ENCODE results near the gene DNAH9. TPM values are rescaled to one million over a fixed set of nuclear protein-coding genes. Genes with fewer than 3 reads are reported as not detected.

Gene DNAH9
- total RNA-seq, 5 donors from 2014 or later (not counting 1 experiment from before 2014, with no cell fraction given), result not detected

DNA sequence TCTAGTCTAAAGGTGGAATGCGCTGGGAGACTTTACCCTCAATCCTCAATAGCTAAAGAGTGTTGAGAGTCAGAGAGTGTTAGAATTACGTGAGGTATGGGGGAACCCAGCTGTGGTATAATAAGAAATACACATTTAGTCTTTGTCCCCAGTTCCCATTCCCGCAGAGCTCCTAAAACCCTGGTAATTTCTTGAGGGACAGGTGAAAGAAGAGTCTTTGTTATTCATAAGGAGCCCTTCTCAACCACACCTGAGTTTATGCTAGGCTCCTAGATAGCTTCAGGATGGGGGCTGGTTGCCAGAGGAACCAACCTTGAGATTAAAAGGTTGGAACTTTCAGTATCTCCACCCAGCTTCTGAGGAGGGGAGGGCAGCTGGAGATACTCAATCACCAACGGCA, 393.2 kb downstream of the DNAH9 start:
- Histone ChIP-seq H3K4me1 (ENCODE audit: control insufficient read depth in 1 of 2, extremely low read depth in 1 of 2, insufficient read depth in 2 of 2, low read length in 2 of 2) (peaks cover 0 to 1% of the 10 kb centered on the region in 2 experiments), H3K9me3 (no peaks in the 10 kb centered on the region), H3K27ac (ENCODE audit: low read length) (no peak overlapping the region), H3K4me3 (ENCODE audit: control insufficient read depth in 1 of 2, extremely low read depth in 1 of 2, low read length in 1 of 2) (no peak overlapping the region), H3K36me3 (ENCODE audit: control insufficient read depth in 2 of 2, extremely low read depth in 1 of 2, insufficient read depth in 1 of 2, low read length in 1 of 2) (peaks cover 5 to 37% of the 10 kb centered on the region in 2 donors), H3K27me3 (replicated peaks in 1 of 2; ENCODE audit: control insufficient read depth in 2 of 2, extremely low read depth in 1 of 2, insufficient read depth in 2 of 2, low read length in 1 of 2) (no peaks in the 10 kb centered on the region)
- H3K9me3 Mint-ChIP-seq, result no peaks in the 10 kb centered on the region
- no CpG with 5 or more reads among the region's 4 CpGs for WGBS (ENCODE audit: insufficient coverage)
- CTCF ChIA-PET, result no interaction called here
- no peak overlapping the region for H3K4me3 Mint-ChIP-seq
- POLR2A ChIA-PET, result interaction anchor here in 1 of 2 donors (0.8 kb wide), 1 partner anchor 29 kb away, joined by 3 read pairs; no protein-coding TSS in a partner anchor
- DNase-seq, result no peak
- peaks cover 56% of the 10 kb centered on the region for H3K36me3 Mint-ChIP-seq
- H3K27me3 Mint-ChIP-seq, result no peaks in the 10 kb centered on the region
- no peak for ATAC-seq (replicated peaks in 1 of 4)
- H3K27ac Mint-ChIP-seq, result no peak overlapping the region
- peaks cover 42 to 45% (median 43%) of the 10 kb centered on the region in 3 donors for H3K4me1 Mint-ChIP-seq

DNA sequence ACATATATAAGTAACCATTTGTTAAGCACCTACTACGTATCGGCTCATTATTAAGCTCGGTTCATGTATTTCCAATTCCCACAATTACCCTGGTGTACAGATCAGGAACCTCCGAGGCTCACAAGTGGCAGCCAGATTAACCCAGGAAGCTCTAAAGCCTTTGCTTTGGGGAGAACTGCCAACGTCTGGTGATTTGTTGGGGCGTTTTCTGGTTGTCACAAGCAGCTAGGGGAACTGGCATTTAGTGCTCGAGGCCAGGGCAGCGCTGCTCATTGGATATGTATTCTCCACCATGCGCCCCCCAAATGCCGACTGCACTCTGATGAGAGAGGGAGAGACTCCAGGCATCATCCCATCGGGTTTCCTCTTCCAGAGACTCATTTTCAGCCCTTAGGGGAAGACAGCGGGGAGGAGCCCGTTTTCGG, 398.5 kb downstream of the DNAH9 start:
- H3K36me3 ChIP-seq (ENCODE audit: control insufficient read depth in 2 of 2, extremely low read depth in 1 of 2, insufficient read depth in 1 of 2, low read length in 1 of 2), result peaks cover 0 to 7% of the 10 kb centered on the region in 2 donors
- H3K27me3 ChIP-seq (replicated peaks in 1 of 2; ENCODE audit: control insufficient read depth in 2 of 2, extremely low read depth in 1 of 2, insufficient read depth in 2 of 2, low read length in 1 of 2), result no peaks in the 10 kb centered on the region
- ChIA-PET CTCF (interaction anchor here (0.6 to 2.6 kb wide), 8 partner anchors 18 to 59 kb away, joined by 3 to 32 read pairs (median 4); partner anchors contain the start of gene MAP2K4 (in 1 of the 2)), POLR2A (interaction anchor here (0.5 to 3.3 kb wide), 16 partner anchors 9 to 1021 kb away, joined by 3 to 85 read pairs (median 4); partner anchors contain the start of genes MAP2K4 (in 2 of the 2) and ELAC2 (in 1 of the 2))
- ATAC-seq (replicated peaks in 1 of 4) (peak; percentile 18 to 26 (median 22)), DNase-seq (peak in 26 of 35 experiments; percentile 5 to 60 (median 23))
- no peaks in the 10 kb centered on the region for H3K27me3 Mint-ChIP-seq
- H3K4me3 Mint-ChIP-seq, result peak overlapping the region; percentile 89 to 93 (median 90)
- no peaks in the 10 kb centered on the region for H3K9me3 ChIP-seq
- peaks cover 3 to 11% of the 10 kb centered on the region in 2 experiments for H3K4me1 ChIP-seq (ENCODE audit: control insufficient read depth in 1 of 2, extremely low read depth in 1 of 2, insufficient read depth in 2 of 2, low read length in 2 of 2)
- H3K36me3 Mint-ChIP-seq, result peaks cover 14% of the 10 kb centered on the region
- H3K27ac ChIP-seq (ENCODE audit: low read length), result peak overlapping the region; percentile 65
- H3K9me3 Mint-ChIP-seq, result peaks cover 0 to 6% (median 0%) of the 10 kb centered on the region in 3 donors
- H3K27ac Mint-ChIP-seq, result peak overlapping the region; percentile 86 to 93
- WGBS (ENCODE audit: insufficient coverage), result 0% methylated on average over 5 of the region's 14 CpGs
- H3K4me1 Mint-ChIP-seq, result peaks cover 24 to 28% (median 27%) of the 10 kb centered on the region in 3 donors
- peak overlapping the region; percentile 65 to 74 for H3K4me3 ChIP-seq (ENCODE audit: control insufficient read depth in 1 of 2, extremely low read depth in 1 of 2, low read length in 1 of 2)

DNA sequence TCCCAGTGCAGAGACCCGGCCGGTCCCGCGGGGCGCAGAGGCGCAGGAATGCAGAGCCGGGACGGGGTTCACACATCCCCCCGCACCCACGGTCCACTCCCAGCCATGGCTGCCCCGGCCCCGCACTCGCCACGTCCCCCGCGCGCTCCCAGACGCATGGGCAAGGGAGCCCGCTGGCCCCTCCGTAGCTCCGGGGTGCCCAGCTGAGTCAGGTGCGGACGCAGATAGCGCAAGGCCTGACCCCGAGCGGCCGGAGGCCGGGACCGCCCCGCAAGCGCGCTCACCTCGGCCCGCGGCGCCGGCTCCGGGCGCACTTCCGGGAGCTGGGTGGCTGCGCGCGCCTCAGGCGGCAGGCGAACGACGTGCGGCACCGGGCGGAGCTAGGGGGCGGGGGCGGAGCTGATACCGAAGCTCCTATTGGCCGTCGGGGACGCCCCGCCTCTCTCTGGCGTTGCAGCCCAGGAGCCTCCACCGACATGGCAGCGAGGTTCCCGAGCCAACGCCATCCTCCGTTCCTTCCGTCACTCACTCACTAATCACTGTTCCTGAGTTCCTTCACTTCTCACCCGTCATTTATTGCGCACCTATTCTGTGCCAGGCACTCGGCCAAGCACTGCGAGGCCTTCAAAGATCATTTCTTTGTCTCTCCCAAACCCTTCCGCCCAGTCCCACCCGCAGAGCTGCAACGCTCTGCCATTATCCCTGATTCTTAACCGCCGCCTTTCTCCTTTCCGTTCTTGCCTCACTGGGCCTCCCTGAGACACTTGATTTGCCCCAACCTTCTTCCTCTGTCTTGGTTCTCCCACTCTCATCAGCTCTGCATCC, 399.1 kb downstream of the DNAH9 start, which contains the start of gene ZNF18:
Gene ZNF18, minus strand, starts transcription at position 329 of the 825 bp plus-strand sequence. CDS start 4,646 bp downstream, outside the sequence.
- Mint-ChIP-seq H3K4me3 (peak within 1 kb of the TSS; percentile 90 to 96 (median 93)), H3K27ac (peak within 1 kb of the TSS; percentile 93 to 94), H3K27me3 (no peaks in the 10 kb centered on the region), H3K4me1 (peaks cover 22 to 27% (median 26%) of the 10 kb centered on the region in 3 donors), H3K36me3 (peaks cover 10% of the 10 kb centered on the region), H3K9me3 (peaks cover 0 to 6% (median 0%) of the 10 kb centered on the region in 3 donors)
- DNase-seq (peak; percentile 85 to 98 (median 95)), ATAC-seq (replicated peaks in 1 of 4) (peak; percentile 98 to 100 (median 99))
- Histone ChIP-seq H3K27ac (ENCODE audit: low read length) (peak within 1 kb of the TSS; percentile 65), H3K9me3 (no peaks in the 10 kb centered on the region), H3K27me3 (replicated peaks in 1 of 2; ENCODE audit: control insufficient read depth in 2 of 2, extremely low read depth in 1 of 2, insufficient read depth in 2 of 2, low read length in 1 of 2) (no peaks in the 10 kb centered on the region), H3K4me1 (ENCODE audit: control insufficient read depth in 1 of 2, extremely low read depth in 1 of 2, insufficient read depth in 2 of 2, low read length in 2 of 2) (peaks cover 3 to 11% of the 10 kb centered on the region in 2 experiments), H3K4me3 (ENCODE audit: control insufficient read depth in 1 of 2, extremely low read depth in 1 of 2, low read length in 1 of 2) (peak within 1 kb of the TSS; percentile 65 to 74), H3K36me3 (ENCODE audit: control insufficient read depth in 2 of 2, extremely low read depth in 1 of 2, insufficient read depth in 1 of 2, low read length in 1 of 2) (peaks cover 0 to 1% of the 10 kb centered on the region in 2 donors)
- POLR2A ChIA-PET, result interaction anchor here (0.5 to 3.3 kb wide), 18 partner anchors 10 to 1021 kb away, joined by 3 to 85 read pairs (median 4); partner anchors contain the start of genes MAP2K4 (in 2 of the 2) and ELAC2 (in 1 of the 2)
- under 1% methylated on average over 72 of the region's 74 CpGs for WGBS (ENCODE audit: insufficient coverage)
- CTCF ChIA-PET, result interaction anchor here (0.6 to 2.6 kb wide), 8 partner anchors 19 to 1021 kb away, joined by 3 to 32 read pairs (median 4); partner anchors contain the start of genes ELAC2 (in 1 of the 2) and MAP2K4 (in 1 of the 2)

DNA sequence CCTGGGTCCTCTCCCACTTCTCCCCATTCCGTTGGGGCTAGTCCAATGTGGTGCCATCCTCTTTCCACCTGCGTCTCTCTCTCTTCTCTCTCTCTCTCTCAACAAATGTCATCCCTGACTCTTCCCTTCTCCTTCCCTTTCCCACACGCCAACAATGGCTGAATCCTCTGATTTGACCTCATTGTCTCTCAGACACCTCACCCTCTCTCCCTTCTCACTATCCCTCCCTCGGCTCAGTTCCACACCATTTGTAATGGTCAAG, 399.6 kb downstream of the DNAH9 start:
- no peaks in the 10 kb centered on the region for H3K27me3 Mint-ChIP-seq
- peak overlapping the region; percentile 93 to 94 for H3K27ac Mint-ChIP-seq
- peak overlapping the region; percentile 90 to 96 (median 93) for H3K4me3 Mint-ChIP-seq
- Histone ChIP-seq H3K9me3 (no peaks in the 10 kb centered on the region), H3K36me3 (ENCODE audit: control insufficient read depth in 2 of 2, extremely low read depth in 1 of 2, insufficient read depth in 1 of 2, low read length in 1 of 2) (no peaks in the 10 kb centered on the region), H3K4me1 (ENCODE audit: control insufficient read depth in 1 of 2, extremely low read depth in 1 of 2, insufficient read depth in 2 of 2, low read length in 2 of 2) (peaks cover 3 to 11% of the 10 kb centered on the region in 2 experiments), H3K4me3 (ENCODE audit: control insufficient read depth in 1 of 2, extremely low read depth in 1 of 2, low read length in 1 of 2) (peak overlapping the region; percentile 65 to 74), H3K27ac (ENCODE audit: low read length) (peak overlapping the region; percentile 57), H3K27me3 (replicated peaks in 1 of 2; ENCODE audit: control insufficient read depth in 2 of 2, extremely low read depth in 1 of 2, insufficient read depth in 2 of 2, low read length in 1 of 2) (no peaks in the 10 kb centered on the region)
- POLR2A ChIA-PET, result interaction anchor here (0.6 to 3.3 kb wide), 11 partner anchors 10 to 1020 kb away, joined by 3 to 85 read pairs (median 5); partner anchors contain the start of genes MAP2K4 (in 2 of the 2) and ELAC2 (in 1 of the 2)
- H3K4me1 Mint-ChIP-seq, result peaks cover 17 to 26% (median 26%) of the 10 kb centered on the region in 3 donors
- WGBS (ENCODE audit: insufficient coverage), result 73% methylated on average over 3 of the region's 4 CpGs
- DNase-seq (no peak), ATAC-seq (replicated peaks in 1 of 4) (no peak)
- H3K36me3 Mint-ChIP-seq, result peaks cover 4% of the 10 kb centered on the region
- H3K9me3 Mint-ChIP-seq, result peaks cover 0 to 6% (median 0%) of the 10 kb centered on the region in 3 donors
- CTCF ChIA-PET, result interaction anchor here in 1 of 2 donors (1.0 to 2.6 kb wide), 5 partner anchors 22 to 1020 kb away, joined by 3 to 32 read pairs (median 5); partner anchors contain the start of genes ELAC2 and MAP2K4

DNA sequence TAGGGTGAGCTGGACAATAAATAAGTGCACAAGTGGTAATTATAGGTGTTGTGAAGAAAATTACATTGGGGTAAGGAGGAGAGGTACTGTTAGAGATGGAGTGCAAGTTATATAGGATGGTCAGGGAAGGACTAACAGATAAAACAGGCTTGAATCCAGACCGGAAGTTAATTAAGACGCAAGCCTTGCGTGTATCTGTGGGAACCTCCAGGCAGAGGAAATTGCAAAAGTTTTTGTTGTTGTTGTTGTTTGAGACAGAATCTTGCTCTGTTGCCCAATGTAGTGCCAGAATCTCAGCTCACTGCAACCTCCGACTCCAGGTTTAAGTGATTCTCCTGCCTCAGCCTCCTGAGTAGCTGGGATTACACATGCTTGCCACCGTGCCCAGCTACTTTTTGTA, 401.4 kb downstream of the DNAH9 start:
- no peak for ATAC-seq (replicated peaks in 1 of 4)
- Histone ChIP-seq H3K27me3 (replicated peaks in 1 of 2; ENCODE audit: control insufficient read depth in 2 of 2, extremely low read depth in 1 of 2, insufficient read depth in 2 of 2, low read length in 1 of 2) (no peaks in the 10 kb centered on the region), H3K36me3 (ENCODE audit: control insufficient read depth in 2 of 2, extremely low read depth in 1 of 2, insufficient read depth in 1 of 2, low read length in 1 of 2) (no peaks in the 10 kb centered on the region), H3K4me1 (ENCODE audit: control insufficient read depth in 1 of 2, extremely low read depth in 1 of 2, insufficient read depth in 2 of 2, low read length in 2 of 2) (peaks cover 3 to 11% of the 10 kb centered on the region in 2 experiments), H3K9me3 (no peaks in the 10 kb centered on the region), H3K4me3 (ENCODE audit: control insufficient read depth in 1 of 2, extremely low read depth in 1 of 2, low read length in 1 of 2) (no peak overlapping the region), H3K27ac (ENCODE audit: low read length) (no peak overlapping the region)
- no peaks in the 10 kb centered on the region for H3K27me3 Mint-ChIP-seq
- no peak overlapping the region for H3K4me3 Mint-ChIP-seq
- H3K36me3 Mint-ChIP-seq, result no peaks in the 10 kb centered on the region
- H3K9me3 Mint-ChIP-seq, result peaks cover 0 to 6% (median 0%) of the 10 kb centered on the region in 3 donors
- no peak for DNase-seq
- WGBS (ENCODE audit: insufficient coverage), result 100% methylated on average over 4 of the region's 5 CpGs
- peaks cover 15 to 19% (median 16%) of the 10 kb centered on the region in 3 donors for H3K4me1 Mint-ChIP-seq
- no peak overlapping the region for H3K27ac Mint-ChIP-seq
- ChIA-PET CTCF (no interaction called here), POLR2A (interaction anchor here in 1 of 2 donors (0.8 kb wide), 1 partner anchor 49 kb away, joined by 4 read pairs; no protein-coding TSS in a partner anchor)

DNA sequence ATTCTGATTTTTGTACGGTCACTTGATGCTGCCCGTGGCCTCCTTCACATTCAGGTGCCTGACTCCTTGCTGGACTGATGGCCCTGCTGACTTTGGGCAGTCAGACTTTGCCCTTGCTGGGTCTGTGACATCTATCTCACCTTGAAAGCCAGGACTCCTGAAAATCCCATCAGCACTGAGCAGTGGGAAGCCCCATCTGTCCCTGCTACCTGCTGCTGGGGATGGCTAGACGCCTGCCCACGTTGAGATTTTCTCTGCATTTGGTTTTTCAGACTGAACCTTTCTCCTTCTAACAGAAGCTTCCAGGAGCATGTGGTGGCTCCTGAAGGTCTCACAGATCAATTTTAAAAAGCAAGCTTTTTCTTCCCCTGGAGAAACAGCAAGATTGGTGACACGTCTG, 409.2 kb downstream of the DNAH9 start:
- no peaks in the 10 kb centered on the region for H3K27me3 ChIP-seq (replicated peaks in 1 of 2; ENCODE audit: control insufficient read depth in 2 of 2, extremely low read depth in 1 of 2, insufficient read depth in 2 of 2, low read length in 1 of 2)
- no peaks in the 10 kb centered on the region for H3K9me3 ChIP-seq
- H3K4me3 Mint-ChIP-seq, result no peak overlapping the region
- no peak overlapping the region for H3K4me3 ChIP-seq (ENCODE audit: control insufficient read depth in 1 of 2, extremely low read depth in 1 of 2, low read length in 1 of 2)
- H3K27ac ChIP-seq (ENCODE audit: low read length), result no peak overlapping the region
- ChIA-PET CTCF (interaction anchor here in 1 of 2 donors (0.5 kb wide), 1 partner anchor 24 kb away, joined by 4 read pairs; no protein-coding TSS in a partner anchor), POLR2A (interaction anchor here in 1 of 2 donors (0.9 kb wide), 1 partner anchor 10 kb away, joined by 3 read pairs; the partner anchor contains the start of gene ZNF18)
- WGBS (ENCODE audit: insufficient coverage), result 87% methylated on average over 5 of the region's 5 CpGs
- peaks cover 3 to 7% of the 10 kb centered on the region in 2 donors for H3K27me3 Mint-ChIP-seq
- no peak for ATAC-seq (replicated peaks in 1 of 4)
- no peaks in the 10 kb centered on the region for H3K4me1 ChIP-seq (ENCODE audit: control insufficient read depth in 1 of 2, extremely low read depth in 1 of 2, insufficient read depth in 2 of 2, low read length in 2 of 2)
- H3K36me3 ChIP-seq (ENCODE audit: control insufficient read depth in 2 of 2, extremely low read depth in 1 of 2, insufficient read depth in 1 of 2, low read length in 1 of 2), result no peaks in the 10 kb centered on the region
- no peak overlapping the region for H3K27ac Mint-ChIP-seq
- H3K9me3 Mint-ChIP-seq, result no peaks in the 10 kb centered on the region
- H3K4me1 Mint-ChIP-seq, result no peaks in the 10 kb centered on the region
- DNase-seq, result no peak
- H3K36me3 Mint-ChIP-seq, result no peaks in the 10 kb centered on the region
